ENCODE measurements around the gene OOSP1.
"Not testable (repeated sequence)": the region's sequence is repeated elsewhere in the genome, so short reads cannot be mapped to it uniquely, and the experiment has no call there.

OOSP1 gene

GRCh38 chr11:59938132-59938531, at the start of gene OOSP1:
Gene OOSP1, plus strand, starts transcription at chr11:59938432. Its CDS starts 23 bp downstream, at chr11:59938455.
- no peak for DNase-seq (ENCODE audit: low read depth in 2 of 2)

- DNase-seq (ENCODE audit: low read depth in 2 of 2) = no peak
Observed at GRCh38 chr11:59891781-59892181, 46.5 kb upstream of the OOSP1 start.

- DNase-seq (ENCODE audit: low read depth in 2 of 2) = no peak
Observed at GRCh38 chr11:59894616-59895015, 43.6 kb upstream of the OOSP1 start.

GRCh38 chr11:59898046-59898445, 40.2 kb upstream of the OOSP1 start:
- DNase-seq (ENCODE audit: low read depth in 2 of 2) = no peak

- no peak for DNase-seq (ENCODE audit: low read depth in 2 of 2)
Observed at GRCh38 chr11:59898650-59899049, 39.6 kb upstream of the OOSP1 start.

GRCh38 chr11:59899532-59899931, 38.7 kb upstream of the OOSP1 start:
- DNase-seq (ENCODE audit: low read depth in 2 of 2) = no peak

- no peak for DNase-seq (ENCODE audit: low read depth in 2 of 2)
Observed at GRCh38 chr11:59900366-59901126, 37.7 kb upstream of the OOSP1 start.

GRCh38 chr11:59901306-59901705, 36.9 kb upstream of the OOSP1 start:
- DNase-seq (ENCODE audit: low read depth in 2 of 2) = no peak

GRCh38 chr11:59903569-59903968, 34.7 kb upstream of the OOSP1 start:
- not testable (repeated sequence) for DNase-seq (ENCODE audit: low read depth in 2 of 2)

- no peak for DNase-seq (ENCODE audit: low read depth in 2 of 2)
Observed at GRCh38 chr11:59918480-59918879, 19.8 kb upstream of the OOSP1 start.

GRCh38 chr11:59918987-59919589, 19.1 kb upstream of the OOSP1 start:
- DNase-seq (ENCODE audit: low read depth in 2 of 2) = no peak

GRCh38 chr11:59923813-59924212, 14.4 kb upstream of the OOSP1 start:
- DNase-seq (ENCODE audit: low read depth in 2 of 2) = no peak

- no peak for DNase-seq (ENCODE audit: low read depth in 2 of 2)
Observed at GRCh38 chr11:59931688-59932087, 6.5 kb upstream of the OOSP1 start.

GRCh38 chr11:59938718-59939117, 486 bp downstream of the OOSP1 start:
- no peak for DNase-seq (ENCODE audit: low read depth in 2 of 2)

- DNase-seq (ENCODE audit: low read depth in 2 of 2) = no peak
Observed at GRCh38 chr11:59939482-59939881, 1.2 kb downstream of the OOSP1 start.

GRCh38 chr11:59941091-59941490, 2.9 kb downstream of the OOSP1 start:
- DNase-seq (ENCODE audit: low read depth in 2 of 2) = no peak

GRCh38 chr11:59943997-59944714, 5.9 kb downstream of the OOSP1 start:
- DNase-seq (ENCODE audit: low read depth in 2 of 2) = no peak

GRCh38 chr11:59944720-59945119, 6.5 kb downstream of the OOSP1 start:
- no peak for DNase-seq (ENCODE audit: low read depth in 2 of 2)

- no peak for DNase-seq (ENCODE audit: low read depth in 2 of 2)
Observed at GRCh38 chr11:59953463-59954218, 15.4 kb downstream of the OOSP1 start.

- no peak for DNase-seq (ENCODE audit: low read depth in 2 of 2)
Observed at GRCh38 chr11:59954219-59954847, 16.1 kb downstream of the OOSP1 start.

- DNase-seq (ENCODE audit: low read depth in 2 of 2) = no peak
Observed at GRCh38 chr11:59957094-59957493, 18.9 kb downstream of the OOSP1 start.

All from stimulated activated CD4-positive, alpha-beta T cell treated with anti-CD3 and anti-CD28 coated beads, Interleukin-1b, Interleukin-23, amount 100 ng/mL, for 4 hours (primary cell).